Stimulated activated CD8-positive, alpha-beta memory T cell treated with anti-CD3 and anti-CD28 coated beads, Interleukin-15, amount 100 ng/mL, for 1 hour (primary cell): ENCODE data around the gene ZBTB37.
"Not testable (repeated sequence)": the region's sequence is repeated elsewhere in the genome, so short reads cannot be mapped to it uniquely, and the experiment has no call there.

ENCODE experiments used
- DNase-seq: peaks from one replicate; pipeline ENCODE4 v3.0.0-alpha.2; 2020; ENCODE audit warnings: low read depth

ZBTB37 gene, protein sequence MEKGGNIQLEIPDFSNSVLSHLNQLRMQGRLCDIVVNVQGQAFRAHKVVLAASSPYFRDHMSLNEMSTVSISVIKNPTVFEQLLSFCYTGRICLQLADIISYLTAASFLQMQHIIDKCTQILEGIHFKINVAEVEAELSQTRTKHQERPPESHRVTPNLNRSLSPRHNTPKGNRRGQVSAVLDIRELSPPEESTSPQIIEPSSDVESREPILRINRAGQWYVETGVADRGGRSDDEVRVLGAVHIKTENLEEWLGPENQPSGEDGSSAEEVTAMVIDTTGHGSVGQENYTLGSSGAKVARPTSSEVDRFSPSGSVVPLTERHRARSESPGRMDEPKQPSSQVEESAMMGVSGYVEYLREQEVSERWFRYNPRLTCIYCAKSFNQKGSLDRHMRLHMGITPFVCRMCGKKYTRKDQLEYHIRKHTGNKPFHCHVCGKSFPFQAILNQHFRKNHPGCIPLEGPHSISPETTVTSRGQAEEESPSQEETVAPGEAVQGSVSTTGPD

DNA sequence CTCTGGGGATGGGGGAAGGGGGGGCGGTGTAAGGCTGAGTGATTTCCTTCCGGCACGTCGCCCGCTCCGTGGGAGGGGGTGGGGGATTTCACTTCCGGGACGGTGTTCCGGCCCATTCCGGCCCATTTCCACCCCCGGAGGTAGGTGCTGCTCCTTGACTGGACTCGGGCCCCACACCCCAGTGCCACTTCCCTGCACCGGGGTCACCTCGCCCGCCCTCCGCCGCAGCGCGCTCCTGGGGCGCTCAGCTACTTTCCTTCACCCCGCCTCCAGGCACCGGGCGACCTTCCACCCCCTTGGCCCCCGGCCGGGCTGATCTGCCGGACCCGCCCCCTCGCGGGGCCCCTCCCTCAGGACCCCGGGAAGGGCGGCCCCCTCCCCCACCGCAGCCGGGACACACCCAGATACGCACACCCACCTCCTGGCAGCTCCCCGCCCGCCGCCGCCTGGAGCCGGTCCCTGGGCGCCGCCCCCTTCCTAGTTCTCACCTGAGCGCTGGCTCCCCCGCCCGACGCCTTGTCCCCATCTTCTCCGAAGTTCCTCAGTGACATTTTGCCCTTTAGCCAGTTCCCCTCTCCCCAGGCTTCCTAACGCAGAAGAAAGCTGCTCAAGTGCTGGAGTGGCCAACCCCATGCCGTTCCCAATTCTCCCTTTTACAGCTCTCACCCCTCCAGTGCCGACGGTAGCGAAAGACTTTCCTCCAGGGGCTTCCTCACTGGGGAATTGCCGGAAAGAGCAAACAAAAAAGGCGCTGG lies at the start of gene ZBTB37:
TSS of gene ZBTB37 (plus strand) at position 115 of the 755 bp plus-strand sequence. CDS start 1,846 bp downstream, outside the sequence.
- peak; percentile 80 for DNase-seq

DNA sequence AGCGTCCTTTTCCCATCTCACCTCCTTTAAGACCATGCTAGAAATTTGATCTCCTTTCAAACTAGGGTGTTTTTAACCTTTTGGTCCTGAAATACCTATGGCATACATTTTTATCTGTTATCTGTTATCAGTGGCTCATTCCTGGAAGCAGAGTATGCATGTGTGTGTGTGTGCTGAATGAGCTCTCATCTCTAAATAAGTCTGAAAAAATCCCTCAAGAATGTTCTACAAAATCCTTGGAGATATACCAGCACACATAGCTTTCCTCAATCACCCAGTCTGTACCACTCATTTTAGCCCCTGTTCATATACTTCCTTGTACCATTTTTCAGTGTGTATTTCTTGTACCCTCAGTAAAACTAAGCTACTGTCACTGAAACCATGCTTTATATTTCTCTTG lies 49.7 kb upstream of the ZBTB37 start:
- DNase-seq: no peak

DNA sequence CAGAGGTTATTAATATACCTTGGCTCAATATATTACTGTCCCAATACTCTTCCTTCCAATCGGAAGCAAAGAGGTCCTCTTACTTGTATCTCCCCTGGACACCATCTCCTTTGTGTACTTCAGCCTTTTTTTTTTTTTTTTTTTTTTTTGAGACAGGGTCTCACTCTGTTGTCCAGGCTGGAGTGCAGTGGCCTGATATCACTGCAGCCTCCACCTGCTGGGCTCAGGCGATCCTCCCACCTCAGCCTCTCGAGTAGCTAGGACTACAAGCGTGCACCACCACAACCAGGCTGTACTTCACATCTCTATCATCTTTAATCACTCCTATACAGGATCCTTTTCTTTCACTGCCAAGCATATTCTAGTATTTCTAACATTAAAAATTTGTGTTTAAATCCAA lies 46.5 kb upstream of the ZBTB37 start:
- DNase-seq: no peak

DNA sequence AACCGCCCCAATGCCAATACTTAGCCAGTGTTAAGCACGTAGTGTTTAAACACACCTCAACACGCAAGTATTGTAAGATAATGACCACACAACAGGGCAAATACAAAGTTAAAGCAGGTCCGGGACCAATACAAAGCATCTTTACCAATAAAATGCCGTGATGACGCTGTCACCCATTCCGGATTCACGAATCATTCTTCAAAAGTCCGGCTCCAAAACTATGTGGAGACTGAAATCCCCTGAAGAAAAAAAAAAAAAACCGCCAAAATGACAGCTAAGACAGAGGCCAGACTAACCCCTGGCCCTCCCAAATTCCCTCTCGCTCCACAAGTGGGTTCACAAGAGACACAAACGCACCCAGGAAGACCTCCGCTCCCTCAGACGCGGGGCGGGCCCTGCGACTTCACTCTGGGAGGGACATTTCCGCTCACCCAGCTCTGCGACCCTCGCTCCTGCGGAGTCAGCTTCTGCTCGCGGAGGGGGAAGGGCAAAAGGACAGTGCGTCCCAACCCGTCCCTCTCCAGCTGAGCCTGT lies 44.3 kb upstream of the ZBTB37 start:
- DNase-seq: no peak

DNA sequence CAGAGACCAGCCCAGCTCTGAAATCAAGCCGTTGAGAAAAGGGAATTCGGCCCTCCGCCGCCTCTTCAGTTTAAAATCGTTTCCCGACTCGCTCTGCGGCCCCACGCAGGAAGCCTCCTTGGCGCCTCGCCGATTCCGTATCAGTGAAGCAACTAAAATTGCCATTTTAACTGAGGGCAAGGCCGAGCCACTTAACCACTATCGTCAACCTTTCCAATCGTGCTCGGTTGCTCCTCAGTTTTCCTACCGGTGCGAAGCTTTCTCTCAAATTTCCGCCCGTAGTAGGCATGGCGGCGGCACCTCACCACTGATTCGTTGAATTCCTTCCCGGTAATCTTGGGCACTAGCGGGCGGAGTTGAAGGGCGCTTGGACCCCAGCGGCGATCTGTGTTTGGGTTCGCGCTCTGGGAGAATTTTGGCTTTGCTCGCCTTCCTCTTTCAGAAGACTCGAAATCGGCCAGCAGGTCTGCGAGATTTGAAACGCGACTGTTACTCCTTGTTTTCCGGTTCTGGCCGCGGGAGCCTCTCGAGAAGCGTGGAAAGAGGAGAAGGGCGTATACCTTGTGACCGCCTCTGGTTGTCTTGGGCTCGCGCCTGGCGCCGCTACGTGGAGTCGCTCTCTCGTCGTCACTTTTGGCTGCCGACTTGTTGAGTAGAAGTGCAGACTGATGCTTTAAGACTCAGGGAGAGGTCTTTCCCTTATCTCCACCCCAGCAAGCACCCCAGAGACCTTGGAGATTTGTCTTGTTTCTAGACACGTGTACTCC lies 43.7 kb upstream of the ZBTB37 start, which contains the start of the genes CENPL and DARS2:
TSS of gene CENPL (minus strand) at position 569 of the 767 bp plus-strand sequence. CDS start 13,584 bp downstream, outside the sequence.
TSS of gene DARS2 (plus strand) at position 359 of the 767 bp plus-strand sequence. CDS start 557 bp downstream, outside the sequence.
- DNase-seq: peak; percentile 77

DNA sequence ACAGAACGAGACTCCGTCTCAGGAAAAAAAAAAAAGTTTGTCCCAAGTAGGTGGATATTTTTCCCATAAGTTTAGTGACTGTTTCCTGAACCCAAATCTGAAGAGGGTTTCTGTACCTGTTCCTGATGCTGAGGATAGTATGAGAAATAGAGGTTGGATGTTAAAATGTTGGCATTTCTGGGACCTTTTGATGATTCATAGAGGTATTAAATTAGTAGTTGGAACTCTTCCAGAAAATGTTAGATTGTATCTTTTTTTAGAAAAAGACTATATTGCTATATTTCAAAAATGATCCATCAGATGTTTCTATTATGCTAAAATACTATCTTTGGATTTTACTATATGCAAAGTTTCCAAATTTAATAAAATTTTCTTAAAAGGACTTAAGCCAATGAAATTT lies 40.6 kb upstream of the ZBTB37 start:
- DNase-seq: no peak

DNA sequence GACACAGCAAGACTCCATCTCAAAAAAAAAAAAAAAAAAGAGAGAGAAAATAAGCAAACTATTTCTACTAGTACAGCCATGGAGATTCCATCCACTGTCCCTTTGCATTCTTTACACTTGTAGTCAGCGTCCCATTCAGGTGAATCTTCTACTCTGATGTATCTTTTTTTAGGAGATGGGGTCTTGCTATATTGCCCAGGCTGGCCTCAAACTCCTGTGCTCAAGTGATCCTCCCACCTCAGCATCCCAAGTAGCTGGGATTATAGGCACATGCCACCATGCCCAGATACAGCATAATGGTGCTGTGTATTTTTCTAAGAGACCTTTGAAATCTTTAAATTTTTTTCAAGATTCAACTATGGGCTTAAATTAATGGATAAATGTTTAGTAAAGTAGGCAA lies 35.4 kb upstream of the ZBTB37 start:
- no peak for DNase-seq

DNA sequence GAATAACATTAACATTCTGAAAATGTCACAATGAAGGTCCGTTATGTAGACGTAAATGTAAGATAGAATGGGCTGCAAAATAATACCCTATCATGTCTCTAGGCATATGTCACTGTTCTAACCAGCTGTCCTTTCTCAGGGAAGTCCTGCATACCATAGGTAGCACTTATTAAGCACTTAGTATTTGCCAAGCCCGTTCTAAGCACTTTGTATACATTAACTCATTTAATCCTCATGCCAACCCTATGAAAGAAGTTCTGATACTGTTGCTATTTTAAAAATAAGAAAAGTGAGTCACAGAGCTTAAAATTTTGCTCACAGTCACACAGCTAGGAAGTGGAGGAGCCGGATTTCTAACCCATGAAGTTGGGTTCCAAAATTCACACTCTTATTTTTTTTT lies 16.1 kb upstream of the ZBTB37 start:
- no peak for DNase-seq

DNA sequence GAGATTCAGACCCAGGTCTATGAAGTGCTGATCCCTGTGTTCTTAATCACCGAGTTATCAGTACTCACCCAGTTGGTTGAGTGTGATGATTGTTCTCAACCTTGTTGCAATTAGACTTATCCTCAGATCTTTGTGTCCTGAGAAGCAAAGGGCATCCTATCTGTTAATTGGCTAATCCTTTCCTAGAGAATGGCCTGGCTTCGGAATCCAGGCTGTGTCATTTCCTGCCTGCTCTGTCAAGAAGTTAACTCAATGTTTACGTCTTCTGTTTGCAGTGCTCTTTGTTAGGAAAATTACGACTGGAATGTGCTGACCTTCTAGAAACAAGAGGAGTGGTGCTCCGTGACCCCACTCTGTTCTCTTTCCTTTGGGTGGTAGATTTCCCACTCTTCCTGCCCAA lies 15.1 kb upstream of the ZBTB37 start:
- DNase-seq: no peak

DNA sequence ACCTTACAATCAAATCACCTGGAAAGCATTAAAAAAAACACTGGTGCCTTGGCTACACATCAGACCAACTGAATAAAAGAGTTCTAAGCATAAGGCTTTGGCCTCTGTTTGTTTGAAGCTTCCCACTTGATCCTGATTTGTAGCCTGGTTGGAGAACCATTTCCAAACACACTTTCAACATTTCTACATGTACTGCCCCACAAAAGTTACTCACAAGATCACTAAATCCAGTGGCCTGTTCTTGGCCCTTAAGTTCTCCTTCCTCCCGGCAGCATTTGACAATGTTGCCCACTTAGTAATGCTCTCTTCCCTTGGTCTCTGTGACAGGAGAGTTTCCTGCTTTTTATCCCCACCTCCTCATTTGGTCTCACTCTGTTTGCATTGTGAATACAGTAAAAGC lies 12.2 kb upstream of the ZBTB37 start:
- no peak for DNase-seq

DNA sequence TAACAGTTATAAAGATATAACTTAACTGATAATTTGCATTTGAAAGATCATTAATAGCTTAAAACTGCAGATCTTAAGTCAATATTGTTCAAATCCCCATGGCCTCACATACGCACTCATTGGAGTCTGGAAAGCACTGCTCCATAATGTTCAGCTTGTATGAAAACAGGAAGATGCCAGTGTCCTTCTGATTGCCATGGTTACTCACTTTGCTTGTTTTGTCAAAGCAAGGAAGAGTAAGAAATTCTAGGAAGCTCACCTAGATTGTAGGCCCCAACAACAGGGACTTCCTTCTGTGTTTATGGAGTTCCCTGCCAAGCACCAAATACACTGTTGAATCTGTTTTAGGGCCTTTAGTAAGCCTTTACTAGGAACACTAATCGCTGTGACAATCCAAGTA lies 11.3 kb upstream of the ZBTB37 start:
- DNase-seq: no peak

DNA sequence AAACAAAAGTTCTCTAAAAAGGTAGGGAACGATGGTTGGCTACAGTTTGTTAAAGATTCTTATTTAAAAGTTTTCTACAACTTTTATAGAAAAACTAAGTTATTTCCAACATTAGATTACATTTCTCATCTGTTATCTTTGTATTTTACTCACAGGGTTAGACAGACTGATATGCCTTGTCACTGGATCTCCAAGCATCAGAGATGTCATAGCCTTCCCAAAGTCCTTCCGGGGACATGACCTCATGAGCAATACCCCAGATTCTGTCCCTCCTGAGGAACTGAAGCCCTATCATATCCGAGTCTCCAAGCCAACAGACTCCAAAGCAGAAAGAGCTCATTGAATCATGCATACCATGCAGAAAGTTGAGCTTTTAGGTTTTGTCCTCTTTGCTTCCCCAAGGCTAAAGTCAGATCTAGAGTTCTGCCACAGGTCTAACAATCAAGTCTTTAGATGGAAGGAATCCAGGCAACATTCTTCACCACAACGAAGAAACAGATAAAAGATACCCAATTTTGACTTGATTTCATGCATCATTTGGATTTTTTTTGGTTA lies 10.7 kb upstream of the ZBTB37 start:
- DNase-seq: no peak

DNA sequence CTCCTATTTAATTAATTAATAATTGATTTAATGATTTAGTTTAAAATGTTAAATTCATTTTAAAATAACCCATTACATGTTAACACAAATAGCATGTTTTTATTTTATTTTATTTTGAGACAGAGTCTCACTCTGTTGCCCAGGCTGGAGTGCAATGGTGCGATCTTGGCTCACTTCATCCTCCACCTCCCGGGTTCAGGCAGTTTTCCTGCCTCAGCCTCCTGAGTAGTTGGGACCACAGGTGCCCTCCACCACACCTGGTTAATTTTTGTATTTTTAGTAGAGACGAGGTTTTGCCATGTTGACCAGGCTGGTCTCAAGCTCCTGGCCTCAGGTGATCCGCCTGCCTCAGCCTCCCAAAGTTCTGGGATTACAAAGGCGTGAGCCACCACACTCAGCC lies 8.6 kb upstream of the ZBTB37 start:
- DNase-seq: not testable (repeated sequence)

DNA sequence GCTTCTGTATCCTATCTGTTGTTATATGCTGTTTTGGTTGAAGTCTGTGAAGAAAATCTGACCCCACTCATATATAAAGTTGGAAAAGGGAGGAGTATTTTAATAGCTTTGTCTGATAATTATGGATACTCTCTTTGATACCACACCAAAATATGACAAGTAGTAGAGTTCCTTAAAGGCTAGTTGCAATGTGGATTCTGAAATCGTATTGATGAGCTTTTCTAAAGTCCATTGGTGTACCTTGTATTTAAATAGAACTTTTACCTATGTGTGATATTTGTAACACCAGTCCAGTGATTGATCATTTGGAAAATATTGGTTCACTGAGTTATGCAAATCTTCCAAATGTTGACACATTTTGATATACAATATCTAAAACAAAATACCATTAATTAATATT lies 8.1 kb upstream of the ZBTB37 start:
- DNase-seq: no peak

DNA sequence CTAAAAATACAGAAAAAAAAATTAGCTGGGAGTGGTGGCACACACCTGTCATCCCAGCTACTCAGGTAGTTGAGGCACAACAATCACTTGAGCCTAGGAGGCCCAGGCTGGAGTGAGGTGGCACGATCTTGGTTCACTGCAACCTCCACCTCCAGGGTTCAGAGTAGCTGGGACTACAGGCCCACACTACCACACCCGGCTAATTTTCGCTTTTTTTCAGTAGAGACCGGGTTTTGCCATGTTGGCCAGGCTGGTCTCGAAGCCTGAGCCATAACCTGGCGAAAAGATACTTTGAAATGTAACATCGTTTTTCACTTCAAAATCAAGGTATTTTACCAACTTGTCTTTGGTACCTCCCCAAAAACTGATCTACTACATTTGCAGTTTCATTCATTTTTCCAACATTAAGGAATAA lies 6.4 kb upstream of the ZBTB37 start:
- no peak for DNase-seq

DNA sequence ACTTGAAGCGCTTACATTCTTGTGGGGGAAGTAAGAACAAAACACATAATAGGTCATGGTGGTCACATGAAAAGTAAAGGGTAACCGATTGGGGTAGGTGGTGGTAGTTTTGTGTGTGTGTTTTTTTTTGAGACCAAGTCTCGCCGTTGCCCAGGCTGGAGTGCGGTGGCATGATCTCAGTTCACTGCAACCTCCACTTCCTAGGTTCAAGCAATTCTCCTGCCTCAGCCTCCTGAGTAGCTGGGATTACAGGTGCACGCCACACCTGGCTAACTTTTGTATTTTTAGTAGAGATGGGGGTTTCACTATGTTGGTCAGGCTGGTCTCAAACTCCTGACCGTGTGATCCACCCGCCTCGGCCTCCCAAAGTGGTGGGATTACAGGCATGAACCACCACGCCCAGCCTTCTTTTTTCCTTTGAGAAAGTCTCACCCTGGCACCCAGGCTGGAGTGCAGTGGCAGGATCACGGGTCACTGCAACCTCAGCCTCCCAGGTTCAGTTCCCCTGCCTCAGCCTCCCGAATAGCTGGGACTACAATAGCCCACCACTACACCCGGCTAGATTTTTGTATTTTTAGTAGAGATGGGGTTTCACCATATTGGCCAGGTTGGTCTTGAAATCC lies 5.9 kb upstream of the ZBTB37 start:
- not testable (repeated sequence) for DNase-seq

DNA sequence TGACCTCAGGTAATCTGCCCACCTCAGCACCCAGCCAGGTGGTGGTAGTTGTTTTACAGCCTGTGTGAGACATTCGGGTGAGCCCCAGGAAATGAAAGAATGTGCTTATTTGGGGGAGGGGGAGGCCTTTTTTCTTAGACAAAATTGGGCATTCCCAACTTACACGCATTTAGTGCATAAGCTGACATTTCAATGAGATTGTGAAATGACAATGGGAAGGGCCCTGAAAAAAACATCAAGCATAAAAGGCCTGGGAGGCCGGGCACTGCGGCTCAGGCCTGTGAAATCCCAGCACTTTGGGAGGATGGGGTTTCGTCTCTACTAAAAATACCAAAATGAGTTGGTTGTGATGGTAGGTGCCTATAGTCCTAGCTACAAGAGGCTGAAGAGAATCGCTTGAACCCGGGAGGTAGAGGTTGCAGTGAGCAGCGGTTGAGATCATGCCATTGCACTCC lies 5.4 kb upstream of the ZBTB37 start:
- DNase-seq: no peak

DNA sequence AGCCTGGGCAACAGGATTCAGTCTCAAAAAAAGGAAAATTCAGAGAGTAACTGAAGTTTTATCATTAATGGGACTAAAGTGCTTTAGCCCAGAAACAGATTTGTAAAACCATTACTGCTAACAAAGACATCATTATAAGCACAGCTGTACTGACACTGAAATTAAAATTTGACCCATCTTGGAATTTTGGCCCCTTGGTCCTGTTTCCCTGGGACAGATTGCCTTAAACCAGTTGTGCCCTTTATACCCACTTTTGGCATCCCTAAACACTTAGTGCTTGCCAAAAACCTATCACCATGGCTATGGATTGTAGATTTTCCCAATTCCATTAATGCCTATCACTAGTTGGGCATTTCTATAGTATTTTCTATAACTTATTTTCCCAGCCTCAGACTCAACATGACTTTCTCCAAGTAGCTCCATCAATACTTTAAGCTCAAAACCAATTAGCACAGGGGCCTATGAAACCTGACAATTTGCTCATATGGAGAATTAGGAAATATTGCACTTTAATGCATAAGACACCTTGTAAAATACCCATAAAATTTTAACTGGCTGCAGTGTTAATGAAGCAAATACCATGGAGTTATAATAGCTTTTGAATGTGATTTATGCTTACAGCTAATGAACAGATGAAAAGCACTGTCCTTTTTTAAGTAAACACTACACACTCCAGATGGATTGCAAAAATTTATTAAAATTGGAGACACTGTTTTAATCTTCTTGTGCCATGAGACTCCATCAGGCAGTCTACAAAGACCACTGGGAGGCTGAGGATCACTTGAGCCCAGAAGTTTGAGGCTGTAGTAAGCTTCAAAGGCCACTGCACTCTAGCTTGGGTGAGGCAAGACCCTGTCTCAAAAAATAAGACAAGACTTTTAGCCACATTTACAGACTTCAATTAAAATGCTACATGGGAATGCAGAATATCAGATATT lies 4.7 kb upstream of the ZBTB37 start:
- DNase-seq: no peak

DNA sequence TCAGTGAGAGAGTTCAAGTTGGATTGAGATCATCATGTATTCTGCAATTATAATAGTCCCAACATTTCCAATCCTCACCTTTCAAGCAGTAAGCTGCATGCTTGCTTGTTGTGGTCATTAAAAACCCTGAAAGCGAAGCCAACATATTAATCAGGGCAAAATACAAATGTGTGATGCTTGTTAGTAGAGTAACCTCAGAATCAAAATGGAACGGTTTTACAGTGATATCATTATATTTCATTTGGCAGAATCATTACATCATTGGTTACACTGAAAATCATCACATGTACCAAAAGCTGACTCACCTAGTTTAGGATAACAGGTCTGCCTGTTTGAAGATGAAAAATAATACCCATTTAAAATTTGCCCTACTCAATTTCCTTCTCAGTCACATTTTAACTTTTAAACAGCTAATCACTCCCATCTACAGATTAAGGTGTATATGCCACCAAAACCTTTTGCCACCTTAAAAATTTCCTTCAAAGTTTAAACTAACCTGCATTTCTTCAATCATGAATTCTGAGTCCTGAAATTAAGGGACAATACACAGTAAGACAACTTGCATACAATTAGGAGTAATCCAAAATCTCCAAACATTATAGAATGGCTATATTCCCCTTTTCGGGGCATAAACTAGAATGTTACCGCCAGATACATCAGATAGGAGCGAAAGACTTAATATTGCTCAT lies 3.9 kb upstream of the ZBTB37 start:
- no peak for DNase-seq
